WTC11 (cell line): ENCODE results near the gene ZPR1.

Source experiments
- ATF2 ChIP-seq: sonication (generic); formaldehyde crosslinking; IDR thresholded peaks from 2 replicates; pipeline ENCODE4 v1.8.1; 2022; ENCODE audit warnings: low read depth, missing genetic modification reagents, borderline replicate concordance
- CREB1 ChIP-seq: sonication (generic); formaldehyde crosslinking; IDR thresholded peaks from 2 replicates; pipeline ENCODE4 v1.8.0; 2023; ENCODE audit warnings: mild to moderate bottlenecking, missing genetic modification reagents
- CTCF ChIP-seq: fragments of 200-600 bp; IDR thresholded peaks from 2 replicates; pipeline ENCODE4 v1.8.0; 2022; ENCODE audit warnings: antibody characterized with exemption
- E2F5 ChIP-seq: sonication (generic); formaldehyde crosslinking; IDR thresholded peaks from 2 replicates; pipeline ENCODE4 v1.8.1; 2022; ENCODE audit warnings: mild to moderate bottlenecking, moderate library complexity, missing genetic modification reagents
- ESRRA ChIP-seq: sonication (generic); formaldehyde crosslinking; IDR thresholded peaks from 2 replicates; pipeline ENCODE4 v1.8.1; 2022; ENCODE audit warnings: mild to moderate bottlenecking, missing genetic modification reagents, borderline replicate concordance
- JUN ChIP-seq: sonication (generic); formaldehyde crosslinking; IDR thresholded peaks from 2 replicates; pipeline ENCODE4 v1.8.0; 2023; ENCODE audit warnings: mild to moderate bottlenecking, missing genetic modification reagents
- MAX ChIP-seq: sonication (generic); formaldehyde crosslinking; IDR thresholded peaks from 2 replicates; pipeline ENCODE4 v1.8.0; 2022; ENCODE audit warnings: mild to moderate bottlenecking, missing genetic modification reagents
- NR3C1 ChIP-seq: sonication (generic); formaldehyde crosslinking; conservative IDR thresholded peaks from 2 replicates; pipeline ENCODE4 v1.8.1; 2023; ENCODE audit warnings: low read depth, mild to moderate bottlenecking, missing genetic modification reagents
- STAT6 ChIP-seq: sonication (generic); formaldehyde crosslinking; conservative IDR thresholded peaks from 2 replicates; pipeline ENCODE4 v1.8.1; 2023; ENCODE audit warnings: mild to moderate bottlenecking, low read depth, missing genetic modification reagents, moderate library complexity

GRCh38 chr11:116832350-116833290, 44.8 kb upstream of the ZPR1 start:
- TF ChIP-seq E2F5 (CRISPR knock-in tag), result no peak
- no peak for TF ChIP-seq MAX
- no peak for TF ChIP-seq STAT6 (CRISPR knock-in tag)
- no peak for TF ChIP-seq ESRRA (CRISPR knock-in tag)
- TF ChIP-seq CTCF, result no peak
- TF ChIP-seq JUN (CRISPR knock-in tag), result no peak
- no peak for TF ChIP-seq NR3C1 (CRISPR knock-in tag)
- no peak for TF ChIP-seq ATF2 (CRISPR knock-in tag)
- no peak for TF ChIP-seq CREB1 (CRISPR knock-in tag)
